Stomach (tissue), 9 donors: Measurements from ENCODE around the gene SNX32. TPM values are rescaled to one million over a fixed set of nuclear protein-coding genes. Genes with fewer than 3 reads are reported as not detected.
A peak's percentile ranks its signal among the peaks of the same experiment; 100 is the strongest.

Experiments
- DNase-seq, 2 donors: peaks; one replicate each; pipeline versions ENCODE4 v3.0.0 to v3.0.0-alpha.2; 2013 to 2019
- H3K27ac ChIP-seq, 5 donors: fragments of 200-600 bp in 4 of 5; sonication (generic) in 4 of 5; one replicate each; pipeline ENCODE4 v1.5.1; 2013 to 2019; ENCODE audit warnings: mild to moderate bottlenecking in 1 of 5, moderate library complexity in 1 of 5
- H3K27me3 ChIP-seq, 3 donors: fragments of 200-600 bp; sonication (generic); one replicate each; pipeline ENCODE4 v1.5.1; 2017 to 2019; ENCODE audit warnings: mixed run types in 1 of 3
- H3K36me3 ChIP-seq, 4 donors: fragments of 200-600 bp; sonication (generic); 1 replicate in 3 of 4; 2 replicates in 1 of 4; pipeline ENCODE4 v1.5.1; 2016 to 2019
- H3K4me1 ChIP-seq, 4 donors: fragments of 200-600 bp; sonication (generic); one replicate each; pipeline ENCODE4 v1.5.1; 2016 to 2019
- H3K4me3 ChIP-seq, 4 donors: fragments of 200-600 bp; sonication (generic) in 3 of 4; one replicate each; pipeline ENCODE4 v1.5.1; 2016 to 2019; ENCODE audit warnings: mild to moderate bottlenecking in 1 of 4
- H3K9me3 ChIP-seq, 4 donors: fragments of 200-600 bp; sonication (generic); one replicate each; pipeline ENCODE4 v1.5.1; 2016 to 2019
- EP300 ChIP-seq: sonication (generic); formaldehyde crosslinking; IDR thresholded peaks from one replicate; pipeline ENCODE4 v1.6.1; 2017; ENCODE audit warnings: antibody characterized with exemption
- POLR2A ChIP-seq, 4 donors: fragments of 450-650 bp; IDR thresholded peaks; one replicate each; pipeline ENCODE4 v1.6.1; 2016; ENCODE audit warnings: antibody characterized with exemption in 4 of 4, control low read depth in 2 of 4, mild to moderate bottlenecking in 1 of 4, moderate library complexity in 1 of 4
- POLR2AphosphoS5 ChIP-seq, 3 donors: sonication (generic); formaldehyde crosslinking; IDR thresholded peaks; one replicate each; pipeline ENCODE4 v1.6.1; 2016; ENCODE audit warnings: antibody characterized with exemption in 3 of 3
- WGBS, 5 donors: extraction: QIAGEN DNeasy Blood & Tissue Kit in 3 of 5; methylation state at CpG; one replicate each; pipeline versions ENCODE4 v1.1.5 to v1.1.7; 2013 to 2018; 5-methylcytosine and 5-hydroxymethylcytosine counted together
- intact Hi-C: fragments of 100-400 bp; cut with DNase I; formaldehyde crosslinking; loops from one replicate; pipeline ENCODE4 v1.15.1; 2023; ENCODE audit warnings: low total_unique reads
- polyA plus RNA-seq, 3 donors: library from polyadenylated mRNA; stranded (reverse); fragments of 200-250 nt; gene quantifications; one replicate each; pipeline ENCODE4 v1.2.3, GENCODE V29; 2013
- total RNA-seq, 5 donors: library from RNA; depleted of rRNA; stranded (reverse); fragments of >200 nt; gene quantifications; one replicate each; pipeline versions ENCODE4 v1.1.0 to v1.2.3, GENCODE V29; 2014 to 2016
- TF ChIP-seq, protein P1 (sequence below), 7 experiments: fragments of 450-650 bp in 4 of 7; fragments of 200-600 bp in 3 of 7; sonication (generic) in 3 of 7; IDR thresholded peaks; one replicate each; pipeline ENCODE4 v1.5.1; 2016 to 2019; ENCODE audit warnings: antibody characterized with exemption in 7 of 7, control low read depth in 2 of 7, mild to moderate bottlenecking in 1 of 7
- donor health status: healthy with polysubstance abuse.
- donor health status: Bipolar disorder and iron deficiency.
- donor health status: healthy.

The SNX32 gene
- total and polyA plus RNA-seq, 8 donors = 0.25 to 1.4 (median 0.76) TPM; not detected in 2

DNA sequence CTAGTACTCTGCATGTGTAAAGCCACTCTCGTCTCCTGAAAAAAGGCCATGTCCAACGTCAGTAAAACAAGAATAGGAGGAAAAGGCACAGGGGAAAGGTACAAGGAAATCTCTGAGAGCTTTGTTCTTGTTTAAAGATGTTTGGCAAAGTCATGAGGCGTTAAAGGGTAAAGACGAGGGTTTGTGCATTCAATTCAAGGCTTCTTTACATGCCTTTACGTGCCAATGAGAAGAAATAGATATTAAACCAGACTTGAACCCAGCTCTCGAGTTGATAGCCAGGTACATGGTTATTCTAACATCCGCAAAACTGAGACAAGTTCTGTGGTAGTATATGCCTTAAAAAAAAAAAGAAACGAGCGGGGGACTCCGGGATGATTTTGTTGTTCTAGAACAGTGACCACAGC is 24.9 kb downstream of the SNX32 start:
- peak overlapping the region; percentile 94 to 99 (median 99) for H3K4me3 ChIP-seq
- H3K4me1 ChIP-seq = peaks cover 34 to 79% (median 71%) of the 10 kb centered on the region in 4 donors
- H3K27me3 ChIP-seq = no peaks in the 10 kb centered on the region
- H3K27ac ChIP-seq = peak overlapping the region; percentile 92 to 98 (median 97)
- intact Hi-C loops = no loop called here
- WGBS, 5 donors = 0 to 1% (median 1%) methylated on average over 10 of the region's 10 CpGs
- TF ChIP-seq POLR2A (IDR thresholded peaks at IDR 0.05) = no peak
- TF ChIP-seq, protein P1, sequence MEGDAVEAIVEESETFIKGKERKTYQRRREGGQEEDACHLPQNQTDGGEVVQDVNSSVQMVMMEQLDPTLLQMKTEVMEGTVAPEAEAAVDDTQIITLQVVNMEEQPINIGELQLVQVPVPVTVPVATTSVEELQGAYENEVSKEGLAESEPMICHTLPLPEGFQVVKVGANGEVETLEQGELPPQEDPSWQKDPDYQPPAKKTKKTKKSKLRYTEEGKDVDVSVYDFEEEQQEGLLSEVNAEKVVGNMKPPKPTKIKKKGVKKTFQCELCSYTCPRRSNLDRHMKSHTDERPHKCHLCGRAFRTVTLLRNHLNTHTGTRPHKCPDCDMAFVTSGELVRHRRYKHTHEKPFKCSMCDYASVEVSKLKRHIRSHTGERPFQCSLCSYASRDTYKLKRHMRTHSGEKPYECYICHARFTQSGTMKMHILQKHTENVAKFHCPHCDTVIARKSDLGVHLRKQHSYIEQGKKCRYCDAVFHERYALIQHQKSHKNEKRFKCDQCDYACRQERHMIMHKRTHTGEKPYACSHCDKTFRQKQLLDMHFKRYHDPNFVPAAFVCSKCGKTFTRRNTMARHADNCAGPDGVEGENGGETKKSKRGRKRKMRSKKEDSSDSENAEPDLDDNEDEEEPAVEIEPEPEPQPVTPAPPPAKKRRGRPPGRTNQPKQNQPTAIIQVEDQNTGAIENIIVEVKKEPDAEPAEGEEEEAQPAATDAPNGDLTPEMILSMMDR (IDR thresholded peaks at IDR 0.05) = no peak
- no peak for TF ChIP-seq EP300
- no peak for TF ChIP-seq POLR2AphosphoS5 (IDR thresholded peaks at IDR 0.05)
- H3K36me3 ChIP-seq = peaks cover 44 to 51% (median 47%) of the 10 kb centered on the region in 4 donors
- H3K9me3 ChIP-seq = no peaks in the 10 kb centered on the region
- no peak for DNase-seq

DNA sequence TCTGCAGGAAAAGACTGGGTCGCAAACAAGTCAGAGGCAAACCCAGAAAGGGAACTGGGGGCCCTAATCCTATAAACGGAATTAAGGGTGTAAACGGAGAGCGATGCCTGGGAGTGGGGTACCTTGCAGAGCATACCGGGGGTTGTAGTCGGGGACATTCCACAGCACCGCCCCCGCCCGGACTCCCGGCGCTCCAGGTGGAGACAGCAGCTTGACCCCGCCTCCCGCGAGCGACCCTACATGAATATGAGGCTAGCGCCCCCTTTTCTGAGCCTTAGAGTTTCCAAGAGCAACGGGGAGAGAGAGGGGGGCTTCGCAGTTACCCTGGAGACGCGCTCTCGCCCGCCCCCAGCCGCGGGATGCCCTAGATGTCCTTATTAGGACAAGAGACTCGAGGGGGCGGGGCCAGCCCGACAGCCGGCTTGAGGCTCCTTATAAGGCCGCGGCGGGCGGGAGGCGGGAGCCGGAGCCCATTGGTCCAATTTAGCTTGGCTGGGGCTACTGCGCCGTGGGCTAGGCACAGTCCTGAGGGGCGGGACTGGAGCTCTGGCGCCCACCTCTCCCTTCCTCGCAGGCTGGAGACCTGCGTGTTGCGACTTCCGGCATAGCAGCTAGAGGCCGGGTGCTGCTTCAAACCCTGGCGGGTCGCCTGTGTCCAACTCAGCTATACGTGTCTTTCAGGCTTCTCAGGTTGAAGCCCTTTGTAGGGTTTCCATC is 25.5 kb downstream of the SNX32 start:
- intact Hi-C loops = no loop called here
- H3K4me1 ChIP-seq = peaks cover 34 to 76% (median 66%) of the 10 kb centered on the region in 4 donors

DNA sequence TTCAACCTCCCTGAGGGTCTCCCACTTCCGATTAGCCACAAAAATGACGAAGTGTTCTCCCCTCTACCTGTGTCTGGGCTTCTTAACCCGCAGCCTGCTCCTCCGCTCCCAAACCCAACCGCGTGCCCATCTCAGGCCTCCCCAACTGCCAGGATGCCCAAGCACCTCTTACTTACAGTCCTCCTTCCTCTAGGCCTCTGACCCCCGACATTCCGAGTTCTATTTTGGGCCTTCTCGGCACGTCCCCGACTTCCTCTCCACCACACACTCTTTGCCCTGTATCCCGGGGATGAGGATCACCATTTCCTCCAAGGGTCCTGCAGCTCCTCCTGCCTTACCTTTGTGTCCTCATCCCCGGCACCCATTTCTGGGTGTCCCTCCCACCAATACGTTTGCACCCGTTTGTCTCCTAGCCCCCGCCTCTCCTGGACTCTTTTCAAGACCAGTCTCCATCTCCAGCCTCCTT is 26.1 kb downstream of the SNX32 start:
- H3K36me3 ChIP-seq = peaks cover 44 to 51% (median 47%) of the 10 kb centered on the region in 4 donors

More for the DNA sequence above, 25.5 kb downstream of the SNX32 start:
- H3K9me3 ChIP-seq = no peaks in the 10 kb centered on the region
- peaks cover 44 to 51% (median 47%) of the 10 kb centered on the region in 4 donors for H3K36me3 ChIP-seq
- H3K4me3 ChIP-seq = peak overlapping the region; percentile 94 to 99 (median 99)
- H3K27me3 ChIP-seq = no peaks in the 10 kb centered on the region
- peak overlapping the region; percentile 92 to 98 (median 97) for H3K27ac ChIP-seq
- DNase-seq = peak; percentile 99
- TF ChIP-seq POLR2AphosphoS5 (IDR thresholded peaks at IDR 0.05) (peak; percentile 98), POLR2A (IDR thresholded peaks at IDR 0.05) (peak in 2 of 4 donors; percentile 68 to 76), EP300 (no peak)
- TF ChIP-seq, protein P1 (IDR thresholded peaks at IDR 0.05) = no peak
- WGBS, 5 donors = 0 to 1% (median 1%) methylated on average over 28 to 46 of the region's 46 CpGs

More for the DNA sequence above, 26.1 kb downstream of the SNX32 start:
- no peak for DNase-seq
- H3K4me1 ChIP-seq = peaks cover 31 to 71% (median 60%) of the 10 kb centered on the region in 4 donors
- no peaks in the 10 kb centered on the region for H3K9me3 ChIP-seq
- H3K27ac ChIP-seq = peak overlapping the region; percentile 92 to 98 (median 97)
- no peaks in the 10 kb centered on the region for H3K27me3 ChIP-seq
- H3K4me3 ChIP-seq = peak overlapping the region; percentile 94 to 99 (median 99)
- WGBS, 5 donors = 3 to 4% (median 4%) methylated on average over 16 of the region's 16 CpGs
- intact Hi-C loops = no loop called here
- TF ChIP-seq POLR2A (IDR thresholded peaks at IDR 0.05) (no peak), POLR2AphosphoS5 (IDR thresholded peaks at IDR 0.05) (no peak), EP300 (no peak)
- TF ChIP-seq, protein P1 (IDR thresholded peaks at IDR 0.05) = no peak
